HCT116 (cell line): ENCODE measurements around the gene LTO1. TPM values are rescaled to one million over a fixed set of nuclear protein-coding genes. Genes with fewer than 3 reads are reported as not detected.

ENCODE experiments used
- ATAC-seq: fragments of 200-7000 bp; cut with Tn5 transposase; 2 replicates; pipeline ENCODE4 v1.9.1; 2020; ENCODE audit warnings: mild to moderate bottlenecking, moderate library complexity
- BruUV-seq: library from RNA; stranded (reverse); fragments of 400-500 nt; replicated peaks from 2 replicates; lab custom pipeline; 2021; lab: Mats Ljungman, UMichigan
- CTCF ChIA-PET: fragments of 300-600 bp; sonication (Branson Sonifier 250); formaldehyde crosslinking; loops from one replicate; lab custom pipeline; 2021; ENCODE audit warnings: antibody characterized with exemption; lab: Charles Lee
- POLR2A ChIA-PET: fragments of 300-600, 350-600 bp; sonication (Branson Sonifier 250); formaldehyde crosslinking; loops from one replicate; lab custom pipeline; 2021; ENCODE audit warnings: antibody characterized with exemption; lab: Charles Lee
- RAD21 ChIA-PET, 2 experiments: fragments of 300-600 bp; sonication (Branson Sonifier 250); formaldehyde crosslinking; loops; one replicate each; lab custom pipeline; 2023; ENCODE audit warnings: low total read pairs in 2 of 2; ENCODE audit not compliant: uncharacterized antibody in 2 of 2, unreplicated experiment in 2 of 2, low non-redundant PET in 1 of 2; lab: Charles Lee
- DNase-seq: peaks from one replicate; pipeline ENCODE4 v3.0.0-alpha.2; 2010; ENCODE audit warnings: low read depth, low spot score
- H2AFZ ChIP-seq: fragments of 200-600 bp; shearing (Covaris generic), sonication (generic); 2 replicates; pipeline ENCODE4 v1.6.1; 2017; ENCODE audit warnings: low read depth, mixed run types, mixed read lengths, antibody characterized with exemption, low read length; ENCODE audit not compliant: poor library complexity, severe bottlenecking
- H3K27ac ChIP-seq: 2 replicates; pipeline ENCODE4 v1.5.1; 2012; ENCODE audit warnings: low read depth, low read length
- H3K27me3 ChIP-seq: fragments of 200-600 bp; sonication (generic); 2 replicates; pipeline ENCODE4 v1.6.1; 2016; ENCODE audit warnings: mixed run types, low read length, mixed read lengths; ENCODE audit not compliant: insufficient read depth
- H3K36me3 ChIP-seq, 2 experiments: fragments of 200-500 bp in 1 of 2; fragments of 200-600 bp in 1 of 2; sonication (Bioruptor generic) in 1 of 2; sonication (generic) in 1 of 2; 2 replicates each; pipeline versions ENCODE4 v1.5.1 to v1.6.1; 2014 to 2016; ENCODE audit warnings: low read length in 2 of 2, inconsistent platforms in 1 of 2, mixed read lengths in 1 of 2, mixed run types in 1 of 2; ENCODE audit not compliant: insufficient read depth in 2 of 2, control insufficient read depth in 1 of 2
- H3K4me1 ChIP-seq, 2 experiments: fragments of 200-600 bp in 1 of 2; sonication (generic) in 1 of 2; 2 replicates each; pipeline versions ENCODE4 v1.5.1 to v1.6.1; 2012 to 2017; ENCODE audit warnings: low read length in 2 of 2, inconsistent platforms in 1 of 2, mild to moderate bottlenecking in 1 of 2, mixed read lengths in 1 of 2, mixed run types in 1 of 2, moderate library complexity in 1 of 2; ENCODE audit not compliant: insufficient read depth in 2 of 2, control insufficient read depth in 1 of 2
- H3K4me2 ChIP-seq: fragments of 200-600 bp; sonication (generic); 2 replicates; pipeline ENCODE4 v1.6.1; 2017; ENCODE audit warnings: mixed run types, low read length, mixed read lengths
- H3K4me3 ChIP-seq, 2 experiments: fragments of 200-600 bp in 1 of 2; sonication (generic) in 1 of 2; replicated peaks in 1 of 2; 2 replicates each; pipeline ENCODE4 v1.5.1; 2011 to 2016; ENCODE audit warnings: low read length in 2 of 2, control low read depth in 1 of 2, low read depth in 1 of 2, mild to moderate bottlenecking in 1 of 2, mixed read lengths in 1 of 2, mixed run types in 1 of 2
- H3K79me2 ChIP-seq: fragments of 200-600 bp; sonication (generic); 2 replicates; pipeline ENCODE4 v1.6.1; 2017; ENCODE audit warnings: mild to moderate bottlenecking, mixed run types, low read length, moderate library complexity, mixed read lengths; ENCODE audit not compliant: insufficient read depth
- H3K9ac ChIP-seq: fragments of 200-600 bp; sonication (generic); 2 replicates; pipeline ENCODE4 v1.6.1; 2016; ENCODE audit warnings: low read length, mixed read lengths
- H3K9me2 ChIP-seq: fragments of 200-600 bp; sonication (generic), shearing (Covaris generic); 2 replicates; pipeline ENCODE4 v1.6.1; 2017; ENCODE audit warnings: mixed run types, mild to moderate bottlenecking, moderate library complexity; ENCODE audit not compliant: insufficient read depth
- H3K9me3 ChIP-seq, 2 experiments: fragments of 200-500 bp in 1 of 2; fragments of 200-600 bp in 1 of 2; sonication (Bioruptor generic) in 1 of 2; sonication (generic) in 1 of 2; 2 replicates each; pipeline ENCODE4 v1.6.1; 2014 to 2017; ENCODE audit warnings: low read length in 2 of 2, mixed read lengths in 2 of 2, inconsistent platforms in 1 of 2, low read depth in 1 of 2, mild to moderate bottlenecking in 1 of 2, mixed run types in 1 of 2, moderate library complexity in 1 of 2; ENCODE audit not compliant: control insufficient read depth in 1 of 2, insufficient read depth in 1 of 2
- H4K20me1 ChIP-seq: fragments of 200-600 bp; sonication (generic), shearing (Covaris generic); 2 replicates; pipeline ENCODE4 v1.6.1; 2017; ENCODE audit warnings: mixed run types, mild to moderate bottlenecking, moderate library complexity; ENCODE audit not compliant: insufficient read depth
- CEBPB ChIP-seq: IDR thresholded peaks from 2 replicates; pipeline ENCODE4 v1.6.1; 2012; ENCODE audit warnings: low read depth
- CTCF ChIP-seq, 3 experiments: fragments of 200-600 bp in 1 of 3; sonication (generic) in 1 of 3; IDR thresholded peaks in 2 of 3; conservative IDR thresholded peaks in 1 of 3; 2 replicates each; pipeline ENCODE4 v1.5.1; 2012 to 2017; ENCODE audit warnings: low read depth in 2 of 3, low read length in 2 of 3, antibody characterized with exemption in 1 of 3, borderline replicate concordance in 1 of 3, control low read depth in 1 of 3, mild to moderate bottlenecking in 1 of 3, mixed read lengths in 1 of 3, mixed run types in 1 of 3, moderate library complexity in 1 of 3; ENCODE audit not compliant: insufficient read depth in 1 of 3
- ELF1 ChIP-seq: IDR thresholded peaks from 2 replicates; pipeline ENCODE4 v1.6.1; 2012; ENCODE audit warnings: low read depth, borderline replicate concordance
- JUND ChIP-seq: IDR thresholded peaks from 2 replicates; pipeline ENCODE4 v1.6.1; 2012
- YY1 ChIP-seq: IDR thresholded peaks from 2 replicates; pipeline ENCODE4 v1.6.1; 2011; ENCODE audit warnings: low read length, low read depth, moderate library complexity, mild to moderate bottlenecking; ENCODE audit not compliant: insufficient replicate concordance; ENCODE audit errors: extremely low read depth
- intact Hi-C: fragments of 100-400 bp; cut with micrococcal nuclease; formaldehyde crosslinking; loops from 2 replicates; pipeline ENCODE4 v1.10.0; 2022
- total RNA-seq: library from RNA; stranded (reverse); gene quantifications from one replicate; pipeline ENCODE4 v1.2.1, GENCODE V29; 2021; ENCODE audit not compliant: unreplicated experiment

LTO1 gene
- total RNA-seq, 1 experiment from 2014 or later = 21.3 TPM

DNA sequence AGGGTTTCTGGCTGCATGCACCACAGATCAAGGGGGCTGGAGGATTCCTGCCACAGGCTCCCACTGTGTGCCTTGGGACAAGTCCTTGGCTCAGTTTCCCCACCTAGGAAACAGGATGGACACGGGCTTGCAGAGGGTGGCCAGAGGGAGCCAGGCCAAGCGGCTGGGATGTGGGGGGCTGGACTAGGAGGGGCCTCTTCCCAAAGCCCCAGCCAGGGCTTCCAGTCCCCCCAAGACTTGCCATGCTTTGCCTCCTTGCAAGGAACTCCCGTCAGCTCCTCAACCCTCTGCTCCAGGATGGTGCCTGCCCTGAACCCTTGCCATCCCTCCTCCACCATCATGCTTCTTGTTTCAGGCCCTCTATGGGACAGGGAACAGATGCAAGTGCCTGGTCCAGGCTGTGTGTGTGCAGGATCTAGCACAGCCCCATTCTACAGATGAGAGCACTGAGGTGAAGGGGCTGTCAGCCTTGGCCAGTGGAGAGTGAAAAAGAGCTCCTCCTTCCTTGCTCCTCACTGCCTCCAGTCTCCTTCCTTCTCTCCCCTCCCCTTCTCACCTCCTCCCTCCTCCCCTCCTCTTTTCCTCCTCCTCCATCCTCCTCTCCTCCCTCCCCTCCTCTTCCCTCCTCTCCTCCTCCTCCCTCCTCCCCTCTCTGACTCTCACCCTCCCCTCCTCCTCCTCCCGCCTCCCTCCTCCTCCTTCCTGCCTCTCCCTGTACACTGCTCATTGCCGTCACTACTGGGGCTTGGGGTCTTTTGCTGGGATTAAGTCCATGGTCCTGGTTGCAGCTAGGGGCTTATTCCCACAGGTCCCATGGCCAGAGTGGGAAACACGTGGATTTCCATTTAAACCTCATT, 42.0 kb upstream of the LTO1 start:
- H3K4me2 ChIP-seq = 0 out of 2 replicates have a peak overlapping the region, but pooled peaks have one; percentile 12
- ATAC-seq = no peak
- no peaks in the 10 kb centered on the region for H4K20me1 ChIP-seq
- H3K4me1 ChIP-seq = peaks cover 7 to 19% of the 10 kb centered on the region in 2 experiments; a peak in 3 of 4 replicates
- ChIA-PET RAD21 (interaction anchor here in 1 of 2 experiments (0.6 to 1.3 kb wide), 2 partner anchors 13 to 84 kb away, joined by 3 to 5 read pairs; no protein-coding TSS in a partner anchor), POLR2A (interaction anchor here (0.9 to 1.2 kb wide), 3 partner anchors 10 to 13 kb away, joined by 3 to 5 read pairs (median 3); no protein-coding TSS in a partner anchor), CTCF (interaction anchor here (0.7 to 0.8 kb wide), 2 partner anchors 33 to 81 kb away, joined by 3 read pairs; no protein-coding TSS in a partner anchor)
- no peak overlapping the region for H3K4me3 ChIP-seq
- no peaks in the 10 kb centered on the region for H3K27me3 ChIP-seq
- no peaks in the 10 kb centered on the region for H3K9me3 ChIP-seq
- H3K9ac ChIP-seq = no peak overlapping the region
- DNase-seq = no peak
- H3K9me2 ChIP-seq = no peaks in the 10 kb centered on the region
- H2AFZ ChIP-seq = no peak overlapping the region
- no peak for TF ChIP-seq ELF1
- no peak for TF ChIP-seq CEBPB
- no peak for TF ChIP-seq CTCF (IDR thresholded peaks at IDR 0.05 in 2 of 3, conservative IDR thresholded peaks at IDR 0.05 in 1 of 3; ENCODE audit: borderline replicate concordance in 1 of 3, insufficient read depth in 1 of 3, low read depth in 2 of 3, low read length in 2 of 3)
- no peak for TF ChIP-seq JUND
- no peak for TF ChIP-seq YY1
- TF ChIP-seq, all 23 proteins: peak for 0
- BruUV-seq = no TSS peak
- H3K79me2 ChIP-seq = peaks cover 9% of the 10 kb centered on the region; the same call in 1 of the 2 replicates
- H3K27ac ChIP-seq = no peak overlapping the region
- H3K36me3 ChIP-seq = peaks cover 0 to 6% of the 10 kb centered on the region in 2 experiments; a peak in 1 of 4 replicates
- intact Hi-C loops = loop anchor here (5.0 kb wide), 1 partner anchor 85 kb away; no protein-coding TSS in a partner anchor
